Mesendoderm (in vitro differentiated cells): ENCODE results near the gene TMEM101. TPM values are rescaled to one million over a fixed set of nuclear protein-coding genes. Genes with fewer than 3 reads are reported as not detected.

Experiments
- DNase-seq: peaks from one replicate; pipeline ENCODE4 v3.0.0; 2013
- H2AK5ac ChIP-seq: 2 replicates; pipeline ENCODE4 v1.6.1; 2013; ENCODE audit warnings: low read length, inconsistent platforms
- H2BK120ac ChIP-seq: 2 replicates; pipeline ENCODE4 v1.6.1; 2013; ENCODE audit warnings: low read depth, mild to moderate bottlenecking, low read length, moderate library complexity, mixed read lengths
- H2BK15ac ChIP-seq: replicated peaks from 2 replicates; pipeline ENCODE4 v1.6.1; 2013; ENCODE audit warnings: low read depth, mild to moderate bottlenecking, moderate library complexity
- H2BK5ac ChIP-seq: 2 replicates; pipeline ENCODE4 v1.6.1; 2013; ENCODE audit warnings: low read length, inconsistent platforms
- H3K18ac ChIP-seq: 2 replicates; pipeline ENCODE4 v1.6.1; 2013; ENCODE audit warnings: mild to moderate bottlenecking, low read length, mixed read lengths
- H3K23ac ChIP-seq: one replicate; pipeline ENCODE4 v1.6.1; 2013; ENCODE audit warnings: low read length
- H3K27ac ChIP-seq: 2 replicates; pipeline ENCODE4 v1.5.1; 2013; ENCODE audit warnings: low read depth, mild to moderate bottlenecking, inconsistent platforms, low read length, moderate library complexity
- H3K27me3 ChIP-seq: 2 replicates; pipeline ENCODE4 v1.6.1; 2013; ENCODE audit warnings: low read length, control low read depth, mild to moderate bottlenecking, inconsistent platforms; ENCODE audit not compliant: insufficient read depth, poor library complexity
- H3K36me3 ChIP-seq: 2 replicates; pipeline ENCODE4 v1.6.1; 2013; ENCODE audit warnings: low read length, inconsistent platforms; ENCODE audit not compliant: control insufficient read depth, insufficient read depth
- H3K4ac ChIP-seq: one replicate; pipeline ENCODE4 v1.6.1; 2013; ENCODE audit warnings: low read depth, mild to moderate bottlenecking, low read length, moderate library complexity
- H3K4me1 ChIP-seq: 2 replicates; pipeline ENCODE4 v1.6.1; 2013; ENCODE audit warnings: low read depth, low read length, inconsistent platforms; ENCODE audit not compliant: control insufficient read depth
- H3K4me2 ChIP-seq: 2 replicates; pipeline ENCODE4 v1.6.1; 2013; ENCODE audit warnings: low read length
- H3K4me3 ChIP-seq: 2 replicates; pipeline ENCODE4 v1.5.1; 2013; ENCODE audit warnings: mild to moderate bottlenecking, low read length
- H3K56ac ChIP-seq: one replicate; pipeline ENCODE4 v1.6.1; 2013; ENCODE audit warnings: low read length
- H3K79me1 ChIP-seq: 2 replicates; pipeline ENCODE4 v1.6.1; 2013; ENCODE audit warnings: low read length, inconsistent platforms
- H3K79me2 ChIP-seq: 2 replicates; pipeline ENCODE4 v1.6.1; 2013; ENCODE audit warnings: mild to moderate bottlenecking, low read length; ENCODE audit not compliant: control insufficient read depth, insufficient read depth
- H3K9ac ChIP-seq: 2 replicates; pipeline ENCODE4 v1.6.1; 2013; ENCODE audit warnings: low read length, inconsistent platforms
- H4K5ac ChIP-seq: one replicate; pipeline ENCODE4 v1.6.1; 2013; ENCODE audit warnings: low read length
- H4K8ac ChIP-seq: one replicate; pipeline ENCODE4 v1.6.1; 2013; ENCODE audit warnings: low read depth, mild to moderate bottlenecking, control low read depth, low read length, moderate library complexity
- WGBS: extraction: QIAGEN DNeasy Blood & Tissue Kit; methylation state at CpG from one replicate; pipeline ENCODE4 v1.1.7; 2013; ENCODE audit warnings: low lambda C conversion rate, missing lambda C conversion rate; ENCODE audit not compliant: insufficient coverage; ENCODE audit errors: extremely low coverage; 5-methylcytosine and 5-hydroxymethylcytosine counted together
- polyA plus RNA-seq, 2 experiments: library from polyadenylated mRNA; stranded (reverse); fragments of 200-250 nt; gene quantifications; one replicate each; pipeline ENCODE4 v1.2.3, GENCODE V29; 2013

The TMEM101 gene
- polyA plus RNA-seq (2013, experiment 1 of 2) = 7.6 TPM
- 7.2 TPM for polyA plus RNA-seq (2013, experiment 2 of 2)

- Histone ChIP-seq H3K27me3 (no peaks in the 10 kb centered on the region), H3K4me1 (no peaks in the 10 kb centered on the region), H2BK15ac (no peak within 1 kb of the TSS), H3K36me3 (no peaks in the 10 kb centered on the region), H3K23ac (peak within 1 kb of the TSS; percentile 11), H3K79me1 (peaks cover 1% of the 10 kb centered on the region), H3K4me3 (peak within 1 kb of the TSS; percentile 88), H3K79me2 (no peaks in the 10 kb centered on the region), H4K5ac (peak within 1 kb of the TSS; percentile 2), H3K27ac (peak within 1 kb of the TSS; percentile 70), H4K8ac (no peak within 1 kb of the TSS), H3K4me2 (peak within 1 kb of the TSS; percentile 58), H2AK5ac (no peak within 1 kb of the TSS), H2BK5ac (peak within 1 kb of the TSS; percentile 64), H3K18ac (peak within 1 kb of the TSS; percentile 90), H3K4ac (peak within 1 kb of the TSS; percentile 90), H2BK120ac (no peak within 1 kb of the TSS), H3K56ac (peak within 1 kb of the TSS; percentile 95), H3K9ac (peak within 1 kb of the TSS; percentile 84)
- DNase-seq = peak; percentile 97
- WGBS = no CpG with 5 or more reads among the region's 43 CpGs
Measured at GRCh38 chr17:44014437-44015172, at the start of gene TMEM101. TMEM101 (minus strand) TSS chr17:44014963; CDS start chr17:44014952, 11 bp downstream.

GRCh38 chr17:44063704-44064639 is 49.2 kb upstream of the TMEM101 start:
- no peak overlapping the region for H2BK5ac ChIP-seq
- no peak overlapping the region for H3K4ac ChIP-seq
- H4K8ac ChIP-seq = no peak overlapping the region
- H2BK15ac ChIP-seq = no peak overlapping the region
- no peaks in the 10 kb centered on the region for H3K4me1 ChIP-seq
- H3K18ac ChIP-seq = no peak overlapping the region
- no peak overlapping the region for H4K5ac ChIP-seq
- peaks cover 63% of the 10 kb centered on the region for H3K79me2 ChIP-seq
- H3K79me1 ChIP-seq = peaks cover 8% of the 10 kb centered on the region
- H3K4me2 ChIP-seq = no peak overlapping the region
- no peak overlapping the region for H3K4me3 ChIP-seq
- H3K36me3 ChIP-seq = peaks cover 5% of the 10 kb centered on the region
- no peak for DNase-seq
- no peak overlapping the region for H3K23ac ChIP-seq
- H2BK120ac ChIP-seq = no peak overlapping the region
- no CpG with 5 or more reads among the region's 10 CpGs for WGBS
- no peaks in the 10 kb centered on the region for H3K27me3 ChIP-seq
- H3K27ac ChIP-seq = no peak overlapping the region
- no peak overlapping the region for H2AK5ac ChIP-seq
- H3K9ac ChIP-seq = peak overlapping the region; percentile 2
- H3K56ac ChIP-seq = peak overlapping the region; percentile 25

- peaks cover 5% of the 10 kb centered on the region for H3K36me3 ChIP-seq
- DNase-seq = no peak
- WGBS = no CpG with 5 or more reads among the region's 15 CpGs
- peaks cover 11% of the 10 kb centered on the region for H3K79me1 ChIP-seq
- H4K8ac ChIP-seq = no peak overlapping the region
- H4K5ac ChIP-seq = no peak overlapping the region
- no peak overlapping the region for H2BK15ac ChIP-seq
- H3K4me2 ChIP-seq = no peak overlapping the region
- H2BK5ac ChIP-seq = no peak overlapping the region
- H2AK5ac ChIP-seq = no peak overlapping the region
- no peak overlapping the region for H3K27ac ChIP-seq
- H3K4me1 ChIP-seq = no peaks in the 10 kb centered on the region
- H3K9ac ChIP-seq = no peak overlapping the region
- no peak overlapping the region for H3K18ac ChIP-seq
- no peak overlapping the region for H3K4me3 ChIP-seq
- no peak overlapping the region for H3K23ac ChIP-seq
- no peak overlapping the region for H2BK120ac ChIP-seq
- H3K4ac ChIP-seq = no peak overlapping the region
- no peaks in the 10 kb centered on the region for H3K27me3 ChIP-seq
- peaks cover 69% of the 10 kb centered on the region for H3K79me2 ChIP-seq
- H3K56ac ChIP-seq = no peak overlapping the region
Measured at GRCh38 chr17:44062871-44063270, 48.1 kb upstream of the TMEM101 start.

- no peak overlapping the region for H2BK120ac ChIP-seq
- no peak overlapping the region for H2BK5ac ChIP-seq
- DNase-seq = peak; percentile 39
- H3K23ac ChIP-seq = no peak overlapping the region
- H3K56ac ChIP-seq = no peak overlapping the region
- H3K4me1 ChIP-seq = no peaks in the 10 kb centered on the region
- H3K4me2 ChIP-seq = no peak overlapping the region
- no peak overlapping the region for H4K5ac ChIP-seq
- no peak overlapping the region for H2BK15ac ChIP-seq
- WGBS = no CpG with 5 or more reads among the region's 1 CpG
- H3K27me3 ChIP-seq = no peaks in the 10 kb centered on the region
- H3K79me1 ChIP-seq = peaks cover 11% of the 10 kb centered on the region
- H3K79me2 ChIP-seq = peaks cover 74% of the 10 kb centered on the region
- no peak overlapping the region for H2AK5ac ChIP-seq
- H3K18ac ChIP-seq = no peak overlapping the region
- H3K4ac ChIP-seq = no peak overlapping the region
- no peak overlapping the region for H3K4me3 ChIP-seq
- H3K36me3 ChIP-seq = peaks cover 5% of the 10 kb centered on the region
- no peak overlapping the region for H4K8ac ChIP-seq
- H3K27ac ChIP-seq = no peak overlapping the region
- H3K9ac ChIP-seq = no peak overlapping the region
Measured at GRCh38 chr17:44061446-44061845, 46.7 kb upstream of the TMEM101 start.

GRCh38 chr17:44059101-44059892 is 44.5 kb upstream of the TMEM101 start:
- Histone ChIP-seq H3K18ac (no peak overlapping the region), H2AK5ac (no peak overlapping the region), H2BK5ac (no peak overlapping the region), H2BK15ac (no peak overlapping the region), H3K27ac (no peak overlapping the region), H3K23ac (no peak overlapping the region), H3K27me3 (no peaks in the 10 kb centered on the region), H3K9ac (no peak overlapping the region), H3K4me2 (no peak overlapping the region), H3K4me1 (no peaks in the 10 kb centered on the region), H3K56ac (no peak overlapping the region), H2BK120ac (no peak overlapping the region), H3K4me3 (no peak overlapping the region), H3K4ac (no peak overlapping the region), H3K36me3 (peaks cover 5% of the 10 kb centered on the region), H4K8ac (no peak overlapping the region), H3K79me2 (peaks cover 66% of the 10 kb centered on the region), H4K5ac (no peak overlapping the region), H3K79me1 (peaks cover 14% of the 10 kb centered on the region)
- DNase-seq = no peak
- no CpG with 5 or more reads among the region's 14 CpGs for WGBS
